GM12874 (cell line): ENCODE measurements around the gene UBE4A.

Experiments
- TF ChIP-seq, protein P1 (sequence below): IDR thresholded peaks from 2 replicates; pipeline ENCODE4 v1.5.1; 2011; ENCODE audit warnings: low read depth, mild to moderate bottlenecking, control low read depth, low read length, moderate library complexity; ENCODE audit not compliant: insufficient read depth

UBE4A gene

GRCh38 chr11:118434553-118435289, 75.3 kb downstream of the UBE4A start:
- TF ChIP-seq, protein P1, sequence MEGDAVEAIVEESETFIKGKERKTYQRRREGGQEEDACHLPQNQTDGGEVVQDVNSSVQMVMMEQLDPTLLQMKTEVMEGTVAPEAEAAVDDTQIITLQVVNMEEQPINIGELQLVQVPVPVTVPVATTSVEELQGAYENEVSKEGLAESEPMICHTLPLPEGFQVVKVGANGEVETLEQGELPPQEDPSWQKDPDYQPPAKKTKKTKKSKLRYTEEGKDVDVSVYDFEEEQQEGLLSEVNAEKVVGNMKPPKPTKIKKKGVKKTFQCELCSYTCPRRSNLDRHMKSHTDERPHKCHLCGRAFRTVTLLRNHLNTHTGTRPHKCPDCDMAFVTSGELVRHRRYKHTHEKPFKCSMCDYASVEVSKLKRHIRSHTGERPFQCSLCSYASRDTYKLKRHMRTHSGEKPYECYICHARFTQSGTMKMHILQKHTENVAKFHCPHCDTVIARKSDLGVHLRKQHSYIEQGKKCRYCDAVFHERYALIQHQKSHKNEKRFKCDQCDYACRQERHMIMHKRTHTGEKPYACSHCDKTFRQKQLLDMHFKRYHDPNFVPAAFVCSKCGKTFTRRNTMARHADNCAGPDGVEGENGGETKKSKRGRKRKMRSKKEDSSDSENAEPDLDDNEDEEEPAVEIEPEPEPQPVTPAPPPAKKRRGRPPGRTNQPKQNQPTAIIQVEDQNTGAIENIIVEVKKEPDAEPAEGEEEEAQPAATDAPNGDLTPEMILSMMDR, result no peak

DNA sequence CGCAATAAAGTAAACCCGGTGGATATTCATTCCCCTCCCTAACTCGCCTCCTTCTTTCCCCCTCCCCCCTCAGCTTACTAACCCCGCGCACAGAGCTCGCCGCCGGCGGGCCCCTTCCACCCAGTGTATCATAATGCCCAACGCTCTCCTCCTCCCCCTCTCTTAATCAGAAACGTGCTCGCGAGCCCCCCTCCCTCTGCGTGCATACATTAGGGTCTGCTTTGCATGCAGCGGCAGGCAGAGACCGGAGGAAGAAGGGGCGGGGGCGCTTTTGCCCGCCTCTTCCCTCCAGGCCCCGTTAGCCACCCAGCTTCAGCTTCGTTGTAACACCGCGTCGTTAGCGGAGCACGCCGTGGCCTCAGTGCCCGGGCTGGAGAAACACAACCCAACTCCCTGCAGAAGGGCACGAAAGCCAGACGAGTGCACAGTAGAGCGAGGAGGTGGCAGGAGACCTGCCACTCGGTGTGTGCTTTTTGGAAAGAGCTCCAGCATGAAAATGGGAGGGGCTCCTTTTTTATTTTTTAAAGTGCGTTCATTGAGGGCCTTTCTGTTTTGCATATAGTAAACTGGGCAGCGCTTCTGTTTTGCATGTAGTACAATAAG, 76.0 kb downstream of the UBE4A start:
- TF ChIP-seq, protein P1, result no peak

GRCh38 chr11:118435893-118436624, 76.7 kb downstream of the UBE4A start, which contains the start of gene KMT2A:
Gene KMT2A, plus strand, starts transcription at chr11:118436492. Its CDS starts 21 bp downstream, at chr11:118436513.
- TF ChIP-seq, protein P1, result no peak

DNA sequence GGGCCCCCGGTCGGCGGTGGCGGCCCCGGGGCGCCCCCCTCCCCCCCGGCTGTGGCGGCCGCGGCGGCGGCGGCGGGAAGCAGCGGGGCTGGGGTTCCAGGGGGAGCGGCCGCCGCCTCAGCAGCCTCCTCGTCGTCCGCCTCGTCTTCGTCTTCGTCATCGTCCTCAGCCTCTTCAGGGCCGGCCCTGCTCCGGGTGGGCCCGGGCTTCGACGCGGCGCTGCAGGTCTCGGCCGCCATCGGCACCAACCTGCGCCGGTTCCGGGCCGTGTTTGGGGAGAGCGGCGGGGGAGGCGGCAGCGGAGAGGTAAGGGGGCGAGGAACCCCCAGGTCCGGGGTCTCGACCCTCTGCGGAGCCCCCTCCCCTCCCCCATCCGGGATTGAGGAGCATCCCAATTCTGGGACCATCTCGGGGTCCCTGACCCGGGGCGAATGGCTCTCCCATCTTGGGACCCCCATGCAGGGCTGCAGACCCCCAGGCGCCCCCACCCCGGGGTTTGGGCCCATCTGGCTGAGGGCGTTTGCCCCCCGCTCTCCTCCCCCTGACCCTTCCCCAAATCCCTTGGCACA, 77.3 kb downstream of the UBE4A start:
- TF ChIP-seq, protein P1, result no peak

DNA sequence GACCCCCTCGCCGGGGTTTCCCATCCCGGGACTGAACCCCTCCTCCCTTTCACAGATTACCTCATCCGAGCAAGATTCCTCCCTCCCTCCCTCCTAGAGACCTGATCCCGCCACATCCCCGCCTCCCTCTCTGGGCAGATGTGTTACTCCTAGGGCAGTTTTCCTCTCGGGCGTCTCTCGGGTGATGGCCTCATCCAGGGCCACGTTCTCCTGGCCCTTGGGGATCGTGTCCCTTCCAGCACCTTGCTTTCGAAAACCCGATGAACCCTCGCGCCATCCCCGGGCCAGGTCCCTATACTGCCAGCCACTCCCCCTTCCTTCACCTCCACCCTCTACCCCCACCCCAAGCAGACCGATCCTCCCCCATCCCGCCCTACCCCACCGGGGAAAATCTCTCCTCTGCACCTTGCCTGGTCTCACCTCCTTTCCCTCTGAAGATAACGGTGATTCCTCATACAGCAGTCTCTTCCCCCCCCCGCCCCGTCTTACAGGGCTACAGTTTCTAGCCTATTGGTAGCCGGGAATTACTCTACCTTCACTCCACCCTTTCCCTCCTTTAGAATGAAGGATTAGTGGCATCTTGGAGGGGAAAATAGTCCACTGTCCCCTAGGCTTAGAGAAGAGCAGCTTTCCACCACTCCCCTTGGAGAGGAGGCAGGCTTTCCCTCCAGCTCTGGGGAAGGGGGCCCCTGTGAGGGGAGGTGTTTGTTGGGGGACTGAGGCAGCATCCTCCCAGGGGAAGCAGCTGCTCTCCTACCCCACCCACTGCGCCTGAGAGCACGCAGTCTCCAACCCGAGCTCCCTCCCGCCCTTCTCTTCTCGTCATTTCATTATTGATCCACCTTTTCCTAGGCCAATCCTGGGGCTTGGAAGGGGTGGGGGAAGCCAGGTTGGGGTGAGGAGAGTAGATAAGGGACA, 78.1 kb downstream of the UBE4A start:
- TF ChIP-seq, protein P1, result no peak

DNA sequence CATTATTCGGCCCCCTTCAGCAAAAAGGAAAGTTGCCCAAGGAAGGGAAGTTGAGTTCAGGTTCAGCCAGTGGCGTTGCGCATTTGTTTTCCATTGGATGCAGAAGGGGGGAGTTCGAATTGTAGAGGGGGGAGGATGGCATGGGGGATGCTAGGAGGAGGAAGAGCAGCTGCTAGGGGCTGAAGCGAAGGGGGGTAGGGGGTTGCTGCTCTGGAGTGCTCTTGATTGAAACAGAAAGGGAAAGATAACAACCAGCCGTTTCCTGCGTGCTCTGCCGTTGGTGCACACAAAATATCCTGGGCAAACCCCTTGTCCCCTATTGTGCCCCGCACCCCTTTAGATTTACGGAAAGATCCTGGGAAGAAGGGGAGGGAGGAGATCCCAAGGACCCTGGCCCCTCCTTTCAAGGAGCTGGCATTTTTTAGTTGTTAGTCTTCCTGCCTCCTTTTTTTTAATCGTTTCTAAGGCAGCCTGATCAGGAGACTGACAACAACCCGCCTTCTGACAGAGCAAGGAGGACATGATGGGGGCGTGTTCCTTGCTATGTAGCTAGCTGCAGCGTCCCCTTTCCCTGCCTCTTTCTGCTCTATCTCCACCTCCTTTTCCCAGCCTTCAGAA, 79.0 kb downstream of the UBE4A start:
- TF ChIP-seq, protein P1, result no peak
